Fibroblast of lung (primary cell): ENCODE data around the gene ZFR. TPM values are rescaled to one million over a fixed set of nuclear protein-coding genes. Genes with fewer than 3 reads are reported as not detected.

Experiments used
- DNase-seq, 2 donors: peaks; one replicate each; pipeline versions ENCODE4 v3.0.0 to v3.0.0-alpha.2; 2010; ENCODE audit warnings: low read depth in 2 of 2
- H2AFZ ChIP-seq: 2 replicates; pipeline ENCODE4 v1.5.1; 2012; ENCODE audit warnings: low read length, control low read depth, inconsistent platforms
- H3K27ac ChIP-seq: 2 replicates; pipeline ENCODE4 v1.5.1; 2011; ENCODE audit warnings: low read length, control low read depth; ENCODE audit not compliant: insufficient read depth
- H3K27me3 ChIP-seq: 2 replicates; pipeline ENCODE4 v1.5.1; 2011; ENCODE audit warnings: mild to moderate bottlenecking, low read length; ENCODE audit not compliant: control insufficient read depth, insufficient read depth
- H3K36me3 ChIP-seq: 2 replicates; pipeline ENCODE4 v1.5.1; 2011; ENCODE audit warnings: low read length; ENCODE audit not compliant: control insufficient read depth, insufficient read depth
- H3K4me1 ChIP-seq: 2 replicates; pipeline ENCODE4 v1.5.1; 2011; ENCODE audit warnings: low read length; ENCODE audit not compliant: control insufficient read depth, insufficient read depth; ENCODE audit errors: extremely low read depth
- H3K4me2 ChIP-seq: 2 replicates; pipeline ENCODE4 v1.5.1; 2011; ENCODE audit warnings: low read length, control low read depth; ENCODE audit not compliant: insufficient read depth; ENCODE audit errors: extremely low read depth
- H3K4me3 ChIP-seq, 4 experiments: fragments of 200-600 bp in 1 of 4; sonication (generic) in 1 of 4; replicated peaks in 1 of 4; 2 replicates each; pipeline ENCODE4 v1.5.1; 2011 to 2016; ENCODE audit warnings: low read length in 4 of 4, low read depth in 3 of 4, mild to moderate bottlenecking in 3 of 4, control low read depth in 2 of 4, inconsistent platforms in 1 of 4, mixed read lengths in 1 of 4; ENCODE audit not compliant: insufficient read depth in 1 of 4; ENCODE audit errors: control extremely low read depth in 1 of 4
- H3K79me2 ChIP-seq: 2 replicates; pipeline ENCODE4 v1.5.1; 2012; ENCODE audit warnings: mild to moderate bottlenecking, low read length, inconsistent platforms; ENCODE audit not compliant: control insufficient read depth, insufficient read depth
- H3K9ac ChIP-seq: 2 replicates; pipeline ENCODE4 v1.5.1; 2011; ENCODE audit warnings: mild to moderate bottlenecking, low read length, control low read depth; ENCODE audit not compliant: insufficient read depth
- H3K9me3 ChIP-seq: 2 replicates; pipeline ENCODE4 v1.5.1; 2012; ENCODE audit warnings: low read depth, low read length; ENCODE audit not compliant: control insufficient read depth, insufficient read depth
- H4K20me1 ChIP-seq: 2 replicates; pipeline ENCODE4 v1.5.1; 2011; ENCODE audit warnings: low read length; ENCODE audit not compliant: control insufficient read depth, insufficient read depth; ENCODE audit errors: extremely low read depth
- CTCF ChIP-seq, 2 donors: IDR thresholded peaks in 1 of 2; conservative IDR thresholded peaks in 1 of 2; 1 replicate in 1 of 2; 2 replicates in 1 of 2; pipeline ENCODE4 v1.5.1; 2011 to 2012; ENCODE audit warnings: low read length in 2 of 2, control low read depth in 1 of 2, inconsistent platforms in 1 of 2, low read depth in 1 of 2, mild to moderate bottlenecking in 1 of 2
- EZH2 ChIP-seq: IDR thresholded peaks from 2 replicates; pipeline ENCODE4 v1.5.1; 2012; ENCODE audit warnings: low read length, control low read depth, mild to moderate bottlenecking; ENCODE audit errors: missing control alignments
- polyA plus RNA-seq, 2 donors: library from polyadenylated mRNA; depleted of rRNA in 1 of 2; stranded (reverse) in 1 of 2; unstranded in 1 of 2; fragments of >200 nt; gene quantifications; 2 replicates each; pipeline ENCODE4 v1.2.1, GENCODE V29; 2011 to 2012; ENCODE audit warnings: missing spikeins in 1 of 2
- total RNA-seq: library from RNA; depleted of rRNA; stranded (reverse); fragments of >200 nt; gene quantifications from 2 replicates; pipeline ENCODE4 v1.2.1, GENCODE V29; 2014

The ZFR gene
- total and polyA plus RNA-seq, 2 donors (not counting 1 experiment from before 2014, with no cell fraction given) = 56.8 to 113 TPM

GRCh38 chr5:32388432-32389129 lies 56.0 kb downstream of the ZFR start:
- H3K36me3 ChIP-seq = peaks cover 7% of the 10 kb centered on the region
- H3K4me3 ChIP-seq = no peak overlapping the region
- H3K9me3 ChIP-seq = no peaks in the 10 kb centered on the region
- DNase-seq = peak; percentile 57 to 74
- no peak for TF ChIP-seq EZH2
- no peak for TF ChIP-seq CTCF (conservative IDR thresholded peaks at IDR 0.05 in 1 of 2, IDR thresholded peaks at IDR 0.05 in 1 of 2; ENCODE audit: low read depth in 1 of 2, low read length in 2 of 2)
- no peaks in the 10 kb centered on the region for H4K20me1 ChIP-seq
- peak overlapping the region; percentile 35 for H3K4me2 ChIP-seq
- H3K9ac ChIP-seq = no peak overlapping the region
- H3K27me3 ChIP-seq = no peaks in the 10 kb centered on the region
- H2AFZ ChIP-seq = no peak overlapping the region
- no peaks in the 10 kb centered on the region for H3K79me2 ChIP-seq
- H3K4me1 ChIP-seq = peaks cover 2% of the 10 kb centered on the region
- peak overlapping the region; percentile 69 for H3K27ac ChIP-seq

GRCh38 chr5:32387841-32388240 lies 56.7 kb downstream of the ZFR start:
- no peaks in the 10 kb centered on the region for H3K79me2 ChIP-seq
- no peak overlapping the region for H3K4me3 ChIP-seq
- H4K20me1 ChIP-seq = no peaks in the 10 kb centered on the region
- H3K9me3 ChIP-seq = no peaks in the 10 kb centered on the region
- H3K4me1 ChIP-seq = peaks cover 2% of the 10 kb centered on the region
- DNase-seq = no peak
- peak overlapping the region; percentile 69 for H3K27ac ChIP-seq
- peaks cover 7% of the 10 kb centered on the region for H3K36me3 ChIP-seq
- H3K27me3 ChIP-seq = no peaks in the 10 kb centered on the region
- no peak overlapping the region for H2AFZ ChIP-seq
- H3K4me2 ChIP-seq = peak overlapping the region; percentile 36
- no peak overlapping the region for H3K9ac ChIP-seq
- TF ChIP-seq EZH2 = no peak
- TF ChIP-seq CTCF (conservative IDR thresholded peaks at IDR 0.05 in 1 of 2, IDR thresholded peaks at IDR 0.05 in 1 of 2; ENCODE audit: low read depth in 1 of 2, low read length in 2 of 2) = no peak

- Histone ChIP-seq H3K79me2 (no peaks in the 10 kb centered on the region), H3K4me3 (no peak overlapping the region), H3K9ac (no peak overlapping the region), H3K27me3 (no peaks in the 10 kb centered on the region), H3K36me3 (peaks cover 7% of the 10 kb centered on the region), H3K4me2 (no peak overlapping the region), H3K27ac (no peak overlapping the region), H2AFZ (no peak overlapping the region), H3K9me3 (no peaks in the 10 kb centered on the region), H3K4me1 (peaks cover 2% of the 10 kb centered on the region), H4K20me1 (no peaks in the 10 kb centered on the region)
- TF ChIP-seq CTCF (conservative IDR thresholded peaks at IDR 0.05 in 1 of 2, IDR thresholded peaks at IDR 0.05 in 1 of 2; ENCODE audit: low read depth in 1 of 2, low read length in 2 of 2) (no peak), EZH2 (no peak)
- peak in 1 of 2 donors; percentile 70 for DNase-seq
Measured at GRCh38 chr5:32387211-32387610, 57.3 kb downstream of the ZFR start.
